Activated T-cell treated with anti-CD3 and anti-CD28 coated beads for 4 hours (primary cell): ENCODE measurements around the gene CEP41.

Experiments
- DNase-seq: peaks from one replicate; pipeline ENCODE4 v3.0.0-alpha.2; 2020

The CEP41 gene

DNA sequence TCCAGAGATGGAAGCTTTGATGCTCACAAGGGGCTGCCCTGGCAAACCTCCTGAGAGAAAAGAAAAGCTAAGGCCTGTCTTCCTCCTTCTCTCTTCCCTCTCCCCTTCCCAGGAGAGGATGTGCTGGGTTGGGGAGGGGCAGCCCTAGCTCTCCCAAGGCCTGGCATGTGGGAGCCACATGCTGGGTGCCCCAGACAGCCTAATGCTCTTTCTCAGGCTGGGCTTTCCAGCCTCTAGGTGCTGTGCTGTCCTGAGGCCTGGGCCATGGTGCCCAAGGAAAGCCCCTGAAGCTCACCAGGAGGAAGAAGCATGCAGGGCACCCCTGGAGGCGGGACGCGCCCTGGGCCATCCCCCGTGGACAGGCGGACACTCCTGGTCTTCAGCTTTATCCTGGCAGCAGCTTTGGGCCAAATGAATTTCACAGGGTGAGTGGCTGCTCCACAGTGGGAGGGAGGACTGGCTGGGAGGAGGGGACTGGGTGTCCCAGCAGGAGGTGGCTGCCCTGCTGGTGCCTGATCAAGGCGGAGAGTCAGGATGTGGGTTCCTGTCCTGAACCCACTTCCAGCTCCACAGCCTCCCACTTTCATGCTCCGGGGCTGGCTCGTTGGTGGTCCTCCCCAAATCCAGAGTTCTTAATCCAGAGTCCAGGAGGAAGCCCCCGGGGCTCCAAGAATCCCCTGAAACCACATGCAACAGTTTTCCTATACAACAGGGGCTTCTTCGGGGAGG is 94.5 kb downstream of the CEP41 start:
- no peak for DNase-seq

DNA sequence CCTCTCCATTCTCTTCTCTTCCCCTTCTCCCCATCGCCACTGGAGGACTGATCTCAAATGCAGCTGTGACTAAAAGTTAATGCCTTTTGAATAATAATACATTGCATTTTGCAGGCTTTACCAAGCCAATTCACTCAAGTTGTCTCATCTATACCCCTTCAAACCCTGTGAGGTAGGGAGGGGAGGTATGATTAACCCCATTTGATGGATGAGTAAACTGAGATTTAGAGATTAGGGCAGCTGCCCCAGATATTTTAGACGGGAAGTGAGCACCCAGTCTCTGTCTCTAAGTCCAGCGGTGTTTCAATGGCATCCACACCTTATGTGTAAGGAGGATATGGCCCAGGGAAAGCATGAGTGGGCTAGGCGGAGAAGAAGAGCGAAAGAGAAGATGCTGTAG is 95.1 kb downstream of the CEP41 start:
- DNase-seq = no peak

- no peak for DNase-seq
Measured at GRCh38 chr7:130345136-130345535, 95.7 kb downstream of the CEP41 start.

- no peak for DNase-seq
Measured at GRCh38 chr7:130344271-130344866, 96.4 kb downstream of the CEP41 start, which contains the start of gene CPA5. Gene CPA5, plus strand, starts transcription at chr7:130344816. Its CDS starts 1,670 bp downstream, at chr7:130346486.
